Body of pancreas (tissue), 4 donors: Measurements from ENCODE around the gene DNAJC17. TPM values are rescaled to one million over a fixed set of nuclear protein-coding genes. Genes with fewer than 3 reads are reported as not detected.
A peak's percentile ranks its signal among the peaks of the same experiment; 100 is the strongest.

Experiments used
- ATAC-seq: fragments of 150-250 bp; one replicate; pipeline ENCODE4 v1.9.1; 2016
- DNase-seq, 4 donors: peaks; one replicate each; pipeline ENCODE4 v3.0.0-alpha.2; 2019
- H3K27ac ChIP-seq, 4 donors: fragments of 200-600 bp; sonication (generic); 1 replicate in 3 of 4; 2 replicates in 1 of 4; pipeline versions ENCODE4 v1.5.1 to v1.6.1; 2016 to 2019; ENCODE audit warnings: mild to moderate bottlenecking in 1 of 4, mixed read lengths in 1 of 4, moderate library complexity in 1 of 4
- H3K27me3 ChIP-seq, 2 donors: fragments of 200-600 bp; sonication (generic); one replicate each; pipeline ENCODE4 v1.6.0; 2016; ENCODE audit warnings: mild to moderate bottlenecking in 1 of 2
- H3K36me3 ChIP-seq, 2 donors: fragments of 200-600 bp; sonication (generic); replicated peaks in 1 of 2; 2 replicates each; pipeline ENCODE4 v1.5.1; 2016; ENCODE audit warnings: low read depth in 2 of 2; ENCODE audit not compliant: insufficient read depth in 1 of 2
- H3K4me1 ChIP-seq: fragments of 200-600 bp; sonication (generic); one replicate; pipeline ENCODE4 v1.6.0; 2016
- H3K4me3 ChIP-seq, 2 donors: fragments of 200-600 bp; sonication (generic); 1 replicate in 1 of 2; 2 replicates in 1 of 2; pipeline ENCODE4 v1.5.1; 2016 to 2019
- H3K9me3 ChIP-seq, 3 donors: fragments of 200-600 bp; sonication (generic); 1 replicate in 2 of 3; 2 replicates in 1 of 3; pipeline ENCODE4 v1.5.1; 2016
- POLR2A ChIP-seq, 3 donors: fragments of 450-650 bp; IDR thresholded peaks; one replicate each; pipeline ENCODE4 v1.6.1; 2016; ENCODE audit warnings: antibody characterized with exemption in 3 of 3, mild to moderate bottlenecking in 2 of 3
- WGBS, 2 donors: methylation state at CpG; one replicate each; pipeline ENCODE4 v1.1.5; 2017; 5-methylcytosine and 5-hydroxymethylcytosine counted together
- intact Hi-C: fragments of 100-400 bp; cut with DNase I; formaldehyde crosslinking; loops from one replicate; pipeline ENCODE4 v1.15.1; 2023
- total RNA-seq, 2 donors: library from RNA; depleted of rRNA; stranded (reverse); fragments of >200 nt; gene quantifications; one replicate each; pipeline ENCODE4 v1.1.0, GENCODE V29; 2016
- TF ChIP-seq, protein P1 (sequence below), 7 experiments: fragments of 450-650 bp in 4 of 7; fragments of 200-600 bp in 3 of 7; sonication (generic) in 3 of 7; IDR thresholded peaks; one replicate each; pipeline ENCODE4 v1.5.1; 2016 to 2019; ENCODE audit warnings: antibody characterized with exemption in 7 of 7

DNAJC17 gene
- total RNA-seq, 2 donors from 2014 or later, result 18.7 to 36.6 TPM

DNA sequence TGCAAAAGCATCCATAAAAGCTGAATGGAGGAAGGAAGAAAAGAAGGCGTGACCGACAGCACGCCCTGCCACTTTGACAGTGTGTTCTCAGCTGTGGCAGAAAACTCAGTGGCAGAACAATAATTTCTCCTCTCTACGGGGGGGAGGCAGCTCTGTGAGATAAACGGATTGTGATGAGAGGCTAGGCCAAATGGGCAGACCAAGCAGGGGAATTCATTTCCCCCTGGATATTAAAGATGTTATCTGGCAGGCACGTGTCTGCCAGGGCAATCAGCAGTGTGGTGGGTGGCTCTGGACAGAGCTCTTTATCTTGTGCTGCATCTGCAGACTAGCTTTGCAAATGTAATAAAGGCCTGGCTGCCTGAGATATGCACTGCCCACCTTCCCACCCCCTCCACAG is 50.3 kb downstream of the DNAJC17 start:
- Histone ChIP-seq H3K27ac (no peak overlapping the region), H3K4me3 (no peak overlapping the region), H3K27me3 (no peaks in the 10 kb centered on the region), H3K4me1 (peaks cover 27% of the 10 kb centered on the region), H3K36me3 (no peaks in the 10 kb centered on the region), H3K9me3 (no peaks in the 10 kb centered on the region)
- no peak for ATAC-seq
- intact Hi-C loops, result no loop called here
- 58 to 65% methylated on average over 6 of the region's 6 CpGs for WGBS, 2 donors
- TF ChIP-seq POLR2A (IDR thresholded peaks at IDR 0.05), result no peak
- TF ChIP-seq, protein P1, sequence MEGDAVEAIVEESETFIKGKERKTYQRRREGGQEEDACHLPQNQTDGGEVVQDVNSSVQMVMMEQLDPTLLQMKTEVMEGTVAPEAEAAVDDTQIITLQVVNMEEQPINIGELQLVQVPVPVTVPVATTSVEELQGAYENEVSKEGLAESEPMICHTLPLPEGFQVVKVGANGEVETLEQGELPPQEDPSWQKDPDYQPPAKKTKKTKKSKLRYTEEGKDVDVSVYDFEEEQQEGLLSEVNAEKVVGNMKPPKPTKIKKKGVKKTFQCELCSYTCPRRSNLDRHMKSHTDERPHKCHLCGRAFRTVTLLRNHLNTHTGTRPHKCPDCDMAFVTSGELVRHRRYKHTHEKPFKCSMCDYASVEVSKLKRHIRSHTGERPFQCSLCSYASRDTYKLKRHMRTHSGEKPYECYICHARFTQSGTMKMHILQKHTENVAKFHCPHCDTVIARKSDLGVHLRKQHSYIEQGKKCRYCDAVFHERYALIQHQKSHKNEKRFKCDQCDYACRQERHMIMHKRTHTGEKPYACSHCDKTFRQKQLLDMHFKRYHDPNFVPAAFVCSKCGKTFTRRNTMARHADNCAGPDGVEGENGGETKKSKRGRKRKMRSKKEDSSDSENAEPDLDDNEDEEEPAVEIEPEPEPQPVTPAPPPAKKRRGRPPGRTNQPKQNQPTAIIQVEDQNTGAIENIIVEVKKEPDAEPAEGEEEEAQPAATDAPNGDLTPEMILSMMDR (IDR thresholded peaks at IDR 0.05), result no peak
- DNase-seq, result no peak

DNA sequence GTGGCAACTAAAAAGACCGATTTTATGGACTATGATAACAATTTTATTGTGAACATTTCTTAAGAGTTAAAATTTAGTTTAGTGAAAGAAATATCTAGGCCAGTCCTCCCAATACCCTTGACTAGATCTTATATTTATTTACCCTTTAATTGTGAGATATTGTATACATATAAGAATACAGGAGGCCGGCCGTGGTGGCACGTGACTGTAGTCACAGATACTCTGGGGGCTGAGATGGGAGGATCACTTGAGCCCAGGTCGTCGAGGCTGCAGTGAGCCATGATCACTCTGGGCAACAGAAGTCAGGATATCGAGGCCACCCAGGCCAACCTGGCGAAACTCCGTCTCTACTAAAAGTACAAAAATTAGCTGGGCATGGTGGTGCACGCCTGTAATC is 51.5 kb downstream of the DNAJC17 start:
- 54 to 64% methylated on average over 9 to 10 of the region's 10 CpGs for WGBS, 2 donors
- Histone ChIP-seq H3K9me3 (no peaks in the 10 kb centered on the region), H3K4me3 (peak overlapping the region in 1 of 2 donors; percentile 91), H3K27me3 (no peaks in the 10 kb centered on the region), H3K36me3 (peaks cover 2% of the 10 kb centered on the region in 2 donors), H3K27ac (peak overlapping the region; percentile 74 to 89 (median 80)), H3K4me1 (peaks cover 27% of the 10 kb centered on the region)
- no peak for DNase-seq
- TF ChIP-seq POLR2A (IDR thresholded peaks at IDR 0.05), result no peak
- TF ChIP-seq, protein P1 (IDR thresholded peaks at IDR 0.05), result no peak
- no peak for ATAC-seq
- intact Hi-C loops, result no loop called here

- peak within 1 kb of the TSS; percentile 74 to 89 (median 80) for H3K27ac ChIP-seq
- TF ChIP-seq POLR2A (IDR thresholded peaks at IDR 0.05), result peak; percentile 53 to 85 (median 71)
- TF ChIP-seq, protein P1 (IDR thresholded peaks at IDR 0.05), result peak in 2 of 7 experiments; percentile 33 to 56
- H3K9me3 ChIP-seq, result no peaks in the 10 kb centered on the region
- no peaks in the 10 kb centered on the region for H3K27me3 ChIP-seq
- peaks cover 27% of the 10 kb centered on the region for H3K4me1 ChIP-seq
- DNase-seq (peak; percentile 92 to 95 (median 94)), ATAC-seq (peak; percentile 99)
- H3K4me3 ChIP-seq, result peak within 1 kb of the TSS; percentile 84 to 91
- intact Hi-C loops, result no loop called here
- 1% methylated on average over 24 to 50 of the region's 66 CpGs for WGBS, 2 donors
- peaks cover 5 to 6% of the 10 kb centered on the region in 2 donors for H3K36me3 ChIP-seq
Observed at GRCh38 chr15:40754883-40755811, 52.1 kb downstream of the DNAJC17 start, which contains the start of gene RMDN3. Gene RMDN3 (minus strand): TSS chr15:40755254. CDS start chr15:40754783, 471 bp downstream.

GRCh38 chr15:40754574-40754882 is 52.7 kb downstream of the DNAJC17 start:
- intact Hi-C loops, result no loop called here
- DNase-seq, result peak in 3 of 4 donors; percentile 35 to 46 (median 37)

More at GRCh38 chr15:40754574-40754882, 52.7 kb downstream of the DNAJC17 start:
- no peaks in the 10 kb centered on the region for H3K27me3 ChIP-seq
- peaks cover 5 to 6% of the 10 kb centered on the region in 2 donors for H3K36me3 ChIP-seq
- no peaks in the 10 kb centered on the region for H3K9me3 ChIP-seq
- H3K27ac ChIP-seq, result peak overlapping the region in 3 of 4 donors; percentile 78 to 89 (median 81)
- peaks cover 27% of the 10 kb centered on the region for H3K4me1 ChIP-seq
- peak overlapping the region; percentile 84 to 91 for H3K4me3 ChIP-seq
- ATAC-seq, result peak; percentile 5
- 0% methylated on average over 22 of the region's 22 CpGs; no CpG with 5 or more reads in 1 of the 2 donors for WGBS, 2 donors
- TF ChIP-seq, protein P1 (IDR thresholded peaks at IDR 0.05), result no peak
- no peak for TF ChIP-seq POLR2A (IDR thresholded peaks at IDR 0.05)
